ENCODE data around the gene TUBB. TPM values are rescaled to one million over a fixed set of nuclear protein-coding genes. Genes with fewer than 3 reads are reported as not detected.

Gene TUBB
- 514 and 1,241 TPM in 2 replicates for total RNA-seq

GRCh38 chr6:30719791-30720737 lies at the start of gene TUBB:
TSS of gene TUBB (plus strand) at chr6:30720352. CDS start at chr6:30720507, 155 bp downstream.

DNA sequence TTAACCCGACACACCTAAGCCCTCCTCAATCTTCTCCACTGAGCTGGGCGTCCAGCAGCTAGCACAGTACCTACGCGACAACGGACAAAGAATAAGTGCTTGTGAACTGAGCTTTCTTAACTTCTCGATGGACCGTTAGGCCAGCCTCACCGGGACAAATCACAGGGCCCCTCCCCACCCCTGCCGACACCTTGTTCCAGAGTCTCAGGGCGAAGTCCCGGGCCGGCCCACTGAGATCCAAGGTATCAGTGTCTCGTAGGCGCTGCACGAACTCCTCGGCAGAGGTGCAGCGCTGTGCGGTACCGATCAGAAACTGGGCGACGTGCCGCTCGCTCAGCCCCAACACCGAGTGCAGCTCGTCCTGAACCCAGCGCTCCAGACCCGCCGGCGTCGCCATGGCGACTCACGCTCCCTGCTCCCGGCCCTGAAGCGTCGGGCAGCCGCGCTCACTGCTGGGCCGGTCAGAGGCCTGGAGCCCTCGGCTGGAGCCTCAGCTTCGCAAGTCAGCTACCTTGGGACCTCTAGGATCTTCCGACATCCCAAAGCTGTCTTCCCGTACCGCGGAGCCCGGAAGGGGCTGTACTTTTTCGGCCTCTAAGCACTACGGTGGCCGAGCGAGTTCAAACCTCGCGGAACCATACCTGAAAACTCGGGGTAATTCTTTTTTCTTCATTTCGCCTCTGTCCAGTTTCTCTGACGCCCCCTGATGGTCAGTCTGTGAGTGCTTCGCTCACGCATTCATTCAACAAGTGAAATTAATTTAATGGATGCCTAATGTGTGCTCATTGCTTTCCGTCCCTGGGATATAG lies 47.5 kb upstream of the TUBB start, which contains the start of gene DHX16:
DHX16 (minus strand) TSS at position 562 of the 809 bp plus-strand sequence; CDS start at position 397, 165 bp downstream.

GRCh38 chr6:30686009-30686907 lies 33.9 kb upstream of the TUBB start, which contains the start of gene PPP1R18:
TSS of gene PPP1R18 (minus strand) at chr6:30686645. CDS start at chr6:30686018, 627 bp downstream.

GRCh38 chr6:30690403-30691207 lies 29.5 kb upstream of the TUBB start, which contains the start of gene NRM:
TSS of gene NRM (minus strand) at chr6:30690984. CDS start at chr6:30690974, 10 bp downstream.

GRCh38 chr6:30717129-30717844 lies 2.9 kb upstream of the TUBB start, which contains the start of gene MDC1:
TSS of gene MDC1 (minus strand) at chr6:30717281. CDS start at chr6:30715175, 2,106 bp downstream.

GRCh38 chr6:30742316-30743098 lies 22.4 kb downstream of the TUBB start, which contains the start of gene FLOT1:
TSS of gene FLOT1 (minus strand) at chr6:30742687. CDS start at chr6:30742189, 498 bp downstream.

GRCh38 chr6:30744054-30744805 lies 24.1 kb downstream of the TUBB start, which contains the start of gene IER3:
TSS of gene IER3 (minus strand) at chr6:30744547. CDS start at chr6:30744518, 29 bp downstream.

Other genes starting within 250 kb of the TUBB start
- 140 and 208 TPM in 2 replicates for gene HLA-E, start 230.8 kb upstream of the TUBB start, total RNA-seq
- gene GNL1, start 163.9 kb upstream of the TUBB start, total RNA-seq: 33.7 and 55.1 TPM in 2 replicates
- gene PRR3, start 163.1 kb upstream of the TUBB start, total RNA-seq: 10.2 and 17.4 TPM in 2 replicates
- 31.8 and 33.6 TPM in 2 replicates for gene ABCF1, start 148.9 kb upstream of the TUBB start, total RNA-seq
- gene PPP1R10, start 103.1 kb upstream of the TUBB start, total RNA-seq: 19.9 and 59.6 TPM in 2 replicates
- gene MRPS18B, start 102.5 kb upstream of the TUBB start, total RNA-seq: 66.7 and 68.2 TPM in 2 replicates
- gene ATAT1, start 93.5 kb upstream of the TUBB start, total RNA-seq: 3.8 and 3.9 TPM in 2 replicates
- gene C6orf136, start 73.2 kb upstream of the TUBB start, total RNA-seq: 7.6 and 9.7 TPM in 2 replicates
- 24.9 and 25.2 TPM in 2 replicates for gene DHX16, start 47.3 kb upstream of the TUBB start, total RNA-seq
- 53.7 and 67.1 TPM in 2 replicates for gene PPP1R18, start 33.7 kb upstream of the TUBB start, total RNA-seq
- gene NRM, start 29.4 kb upstream of the TUBB start, total RNA-seq: 16.5 TPM in 2 replicates
- 10.8 and 11.2 TPM in 2 replicates for gene MDC1, start 3.1 kb upstream of the TUBB start, total RNA-seq
- 100 and 118 TPM in 2 replicates for gene FLOT1, start 22.3 kb downstream of the TUBB start, total RNA-seq
- 92.7 and 292 TPM in 2 replicates for gene IER3, start 24.2 kb downstream of the TUBB start, total RNA-seq
- gene DDR1, start 164.2 kb downstream of the TUBB start, total RNA-seq: 24.4 and 36.8 TPM in 2 replicates
- 12.3 and 22.7 TPM in 2 replicates for gene GTF2H4, start 187.9 kb downstream of the TUBB start, total RNA-seq
- gene VARS2, start 193.9 kb downstream of the TUBB start, total RNA-seq: 14.1 and 14.5 TPM in 2 replicates
- gene SFTA2, start 211.8 kb downstream of the TUBB start, total RNA-seq: not detected in 2 replicates
- gene MUCL3, start 220.6 kb downstream of the TUBB start, total RNA-seq: not detected in 2 replicates